CD1c-positive myeloid dendritic cell (primary cell): ENCODE results near the gene ZNF41.
A peak's percentile ranks its signal among the peaks of the same experiment; 100 is the strongest.
"Not testable (repeated sequence)": the region's sequence is repeated elsewhere in the genome, so short reads cannot be mapped to it uniquely, and the experiment has no call there.

Source experiments
- DNase-seq: peaks from one replicate; pipeline ENCODE4 v3.0.0-alpha.2; 2016; ENCODE audit errors: extremely low spot score

Gene ZNF41

DNA sequence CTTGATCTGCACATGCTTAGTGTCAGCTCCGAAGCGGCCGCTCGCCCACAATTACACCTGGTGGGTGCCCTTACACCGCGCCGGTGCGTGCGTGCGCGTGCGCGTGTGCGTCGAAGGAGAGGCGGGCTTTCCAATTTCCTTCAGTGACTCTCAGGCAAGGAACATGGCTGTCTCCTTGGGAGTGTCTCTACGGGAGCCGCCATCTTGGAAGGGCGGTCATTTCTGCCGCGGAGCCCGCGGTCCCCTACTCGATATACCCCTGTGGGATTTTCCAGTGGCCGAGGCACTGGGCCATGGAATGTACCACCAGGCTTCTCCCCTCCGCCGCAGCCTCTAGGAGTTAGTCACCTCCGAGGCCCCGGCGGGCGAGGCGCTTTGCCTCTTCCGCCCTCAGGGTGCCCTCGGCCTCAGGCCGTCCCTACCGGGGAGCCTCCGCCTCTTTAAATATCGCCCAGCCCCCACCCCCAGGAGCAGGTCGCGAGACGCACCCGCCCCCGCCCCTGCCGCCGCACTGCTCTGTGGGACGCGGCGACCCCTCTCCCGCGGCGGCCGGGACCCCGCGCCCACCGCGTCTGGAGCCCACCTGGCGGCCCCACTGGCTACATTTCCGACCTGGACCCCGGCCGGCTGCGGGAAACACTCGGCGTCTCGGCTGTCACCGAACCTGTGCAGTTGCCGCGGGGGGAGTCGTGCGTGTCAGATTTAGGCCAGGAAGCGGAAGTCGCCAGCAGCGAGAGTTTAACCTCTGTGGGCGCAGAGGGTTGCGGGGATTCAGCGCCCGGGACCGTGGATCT lies at the start of gene ZNF41:
Gene ZNF41, minus strand, starts transcription at position 711 of the 794 bp plus-strand sequence. CDS start 15,741 bp downstream, outside the sequence.
- peak; percentile 81 for DNase-seq

DNA sequence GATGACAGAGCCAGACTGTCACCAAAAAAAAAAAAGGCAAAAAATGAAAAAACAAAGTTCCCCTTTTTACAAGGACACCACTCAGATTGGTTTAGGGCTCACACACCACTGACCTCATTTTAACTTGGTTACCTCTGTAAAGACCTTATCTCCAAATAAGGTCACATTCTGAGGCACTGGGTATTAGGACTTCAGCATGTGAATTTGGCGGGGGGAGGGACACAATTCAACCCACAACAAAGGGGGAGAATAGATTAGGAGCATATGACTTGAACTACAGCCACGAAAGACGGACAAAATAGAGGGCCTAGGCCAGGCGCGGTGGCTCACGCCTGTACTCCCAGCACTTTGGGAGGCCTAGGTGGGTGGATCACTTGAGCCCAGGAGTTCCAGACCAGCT lies 47.0 kb upstream of the ZNF41 start:
- peak; percentile 40 for DNase-seq

DNA sequence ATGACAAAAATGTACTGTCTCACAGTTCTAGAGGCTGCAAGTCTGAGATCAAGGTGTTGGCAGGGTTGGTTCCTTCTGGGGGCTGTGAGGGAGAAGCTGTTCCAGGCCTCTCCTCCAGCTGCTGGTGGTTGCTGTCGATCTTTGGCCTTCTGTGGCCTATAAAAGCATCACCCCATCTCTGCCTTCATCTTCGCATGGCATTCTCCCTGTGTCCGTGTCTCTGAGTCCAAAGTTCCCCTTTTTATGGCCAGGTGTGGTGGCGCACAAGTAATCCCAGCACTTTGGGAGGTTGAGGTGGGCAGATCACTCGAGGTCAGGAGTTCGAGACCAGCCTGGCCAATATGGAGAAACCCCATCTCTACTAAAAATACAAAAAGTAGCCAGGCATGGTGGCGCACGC lies 46.5 kb upstream of the ZNF41 start:
- no peak for DNase-seq

DNA sequence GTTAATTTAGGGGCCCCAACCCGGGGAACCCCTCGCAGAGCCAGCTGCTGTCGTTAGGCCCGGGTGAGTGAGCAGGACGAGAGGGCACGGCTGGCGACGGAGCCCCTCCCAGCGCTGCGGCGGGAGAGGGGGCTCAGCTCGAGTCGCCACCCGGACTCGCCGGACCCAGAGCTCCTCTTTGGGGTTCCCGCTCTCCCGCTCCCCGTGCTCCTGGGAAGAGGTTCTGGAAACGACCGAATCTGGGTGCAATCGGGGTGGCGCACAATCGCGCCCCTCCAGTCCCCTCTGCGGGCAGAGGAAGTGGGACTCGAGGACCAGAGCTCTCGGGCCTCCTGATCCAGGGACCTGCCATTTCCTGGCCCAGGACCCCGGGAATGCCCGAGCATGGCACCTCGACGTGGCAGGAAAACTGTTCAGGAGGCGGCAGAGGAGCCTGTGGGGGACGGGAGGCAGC lies 40.7 kb upstream of the ZNF41 start:
- no peak for DNase-seq

DNA sequence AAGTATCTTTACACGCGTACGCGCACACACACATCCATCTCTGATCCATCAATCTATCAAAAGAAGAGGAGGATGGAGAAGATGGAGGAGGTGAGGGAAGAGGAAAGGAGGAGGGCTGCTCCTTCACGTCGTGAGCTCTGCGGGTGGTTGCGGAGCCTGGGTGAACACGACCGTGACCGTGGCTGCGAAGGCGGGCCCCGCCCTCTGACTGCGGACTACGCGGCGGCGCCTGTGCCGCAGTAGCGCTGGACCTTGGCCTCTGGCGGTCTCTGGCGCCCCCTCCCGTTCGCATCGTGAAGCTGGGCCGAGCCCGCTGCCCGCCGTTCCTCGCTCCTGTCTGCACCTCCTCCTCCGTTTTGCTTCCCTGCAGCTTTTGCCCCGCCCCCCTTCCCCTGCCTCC lies 40.3 kb upstream of the ZNF41 start:
- DNase-seq = peak; percentile 84

DNA sequence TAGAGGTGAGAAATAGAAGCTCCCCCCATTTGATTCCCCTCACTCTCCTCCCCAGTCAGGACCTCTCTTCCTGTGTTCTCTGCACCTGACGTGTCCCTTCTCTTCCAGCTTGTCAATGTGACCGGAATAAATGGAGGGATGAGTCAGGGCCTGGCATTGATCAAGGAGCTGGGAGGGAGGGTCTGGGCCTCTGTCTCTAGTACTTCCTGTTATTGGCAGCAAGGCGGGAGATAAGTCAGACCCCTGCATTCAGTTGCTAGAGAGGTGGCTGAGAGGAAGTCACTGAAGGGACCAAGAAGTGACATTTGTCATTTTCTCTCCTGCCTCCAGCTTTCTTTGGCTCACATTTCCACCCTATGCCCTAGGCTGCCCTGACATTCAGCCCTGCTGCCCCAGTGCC lies 35.1 kb upstream of the ZNF41 start:
- DNase-seq = no peak

DNA sequence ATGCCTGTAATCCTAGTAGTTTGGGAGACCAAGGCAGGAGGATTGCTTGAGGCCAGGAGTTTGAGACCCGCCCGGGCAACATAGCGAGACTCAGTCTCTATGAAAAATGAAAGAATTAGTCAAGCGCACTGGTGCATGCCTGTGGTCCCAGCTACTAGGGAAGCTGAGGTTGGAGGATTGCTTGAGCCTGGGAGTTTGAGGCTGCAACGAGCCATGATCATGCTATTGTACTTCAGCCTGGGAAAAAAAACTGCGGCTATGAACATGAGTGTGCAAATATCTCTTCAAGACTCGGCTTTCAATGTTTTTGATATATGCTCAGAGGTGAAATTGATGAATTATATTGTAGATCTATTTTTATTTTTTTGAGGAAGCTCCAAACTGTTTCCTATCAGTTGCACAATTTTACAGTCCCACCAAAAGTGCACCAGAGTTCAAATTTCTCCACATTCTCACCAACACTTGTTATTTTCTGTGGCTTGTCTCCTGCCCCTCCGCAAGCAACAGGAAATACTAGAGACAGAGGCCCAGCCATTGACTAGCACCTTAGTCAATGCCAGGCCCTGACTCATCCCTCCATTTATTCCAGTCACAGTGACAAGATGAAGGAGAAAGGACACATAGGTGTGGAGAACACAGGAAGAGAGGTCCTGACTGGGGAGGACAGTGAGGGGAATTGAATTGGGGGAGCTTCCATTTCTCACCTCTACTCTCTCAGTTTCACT lies 33.1 kb upstream of the ZNF41 start:
- no peak for DNase-seq

DNA sequence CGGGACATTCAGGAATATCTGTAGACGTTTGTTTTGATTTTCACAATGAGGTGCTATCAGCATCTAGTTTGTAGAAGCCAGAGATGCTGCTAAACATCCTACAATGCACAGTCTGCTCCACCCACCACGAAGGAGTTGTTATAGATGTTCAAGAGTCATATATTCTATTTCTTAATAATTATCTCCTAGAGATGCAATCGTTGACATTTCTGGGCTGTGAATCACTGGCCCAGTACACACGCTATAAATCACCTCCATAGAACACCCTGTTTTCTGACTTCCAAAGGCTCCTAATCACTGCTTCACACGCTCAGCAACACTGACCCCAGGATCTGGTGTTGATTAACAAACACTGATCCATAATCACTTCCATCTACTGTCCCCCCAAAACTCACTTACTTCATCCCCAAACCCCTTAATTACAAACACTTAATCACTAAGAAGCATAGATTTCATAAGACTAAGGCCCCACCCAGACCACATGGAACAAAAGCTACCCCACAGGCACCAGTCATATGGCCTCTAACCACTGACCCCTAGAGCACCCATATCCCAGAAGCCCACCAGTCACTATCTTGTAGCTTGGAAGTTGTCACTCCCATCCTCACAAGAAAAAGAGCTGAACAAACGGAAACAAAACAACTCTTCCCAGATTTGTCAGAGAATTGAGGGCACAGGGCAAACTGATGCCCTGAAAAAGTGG lies 31.7 kb upstream of the ZNF41 start:
- DNase-seq = no peak

DNA sequence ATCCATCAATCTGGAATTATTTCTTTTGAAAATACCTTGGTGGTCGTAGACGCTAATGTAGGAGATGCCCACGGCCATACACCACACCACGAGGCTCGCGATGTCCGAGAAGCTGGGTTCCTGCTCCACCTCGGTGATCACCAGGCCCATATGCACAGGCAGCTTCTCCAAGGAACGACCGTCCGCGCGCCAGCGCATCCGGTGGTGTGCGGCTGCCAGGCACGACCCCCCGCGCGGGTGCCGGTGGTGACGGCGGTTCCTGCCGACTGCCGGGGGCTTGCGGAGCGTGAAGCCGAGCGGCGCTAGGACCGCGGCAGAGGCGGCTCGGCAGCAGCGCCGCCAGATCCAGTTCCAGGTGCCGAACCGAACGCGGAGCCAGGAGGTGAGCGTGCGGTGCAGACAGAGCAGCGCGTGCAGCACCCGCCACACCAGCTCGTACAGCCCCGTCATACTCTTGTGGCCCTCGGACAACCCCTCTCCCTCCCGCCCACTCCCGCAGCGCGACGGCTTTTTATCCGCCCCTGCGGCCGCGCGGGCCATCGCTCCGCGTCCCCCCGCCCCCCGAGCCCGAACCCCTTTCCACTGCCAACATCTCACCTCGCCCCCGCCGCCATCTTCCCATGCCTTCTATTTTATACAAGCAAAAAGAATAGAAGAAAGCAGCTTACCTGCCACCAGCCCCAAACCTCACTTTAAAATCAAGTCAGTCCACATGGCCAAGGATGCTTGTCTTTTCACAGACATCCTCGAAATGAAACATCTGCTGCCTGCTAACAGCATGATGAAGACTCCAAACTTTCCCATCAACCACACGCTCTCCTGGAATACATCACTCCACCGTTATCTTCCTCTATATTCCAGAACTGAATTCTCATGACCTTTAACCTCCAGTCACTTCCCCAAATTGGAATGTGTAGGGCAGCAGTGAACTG lies 30.3 kb upstream of the ZNF41 start:
- DNase-seq = peak; percentile 60

DNA sequence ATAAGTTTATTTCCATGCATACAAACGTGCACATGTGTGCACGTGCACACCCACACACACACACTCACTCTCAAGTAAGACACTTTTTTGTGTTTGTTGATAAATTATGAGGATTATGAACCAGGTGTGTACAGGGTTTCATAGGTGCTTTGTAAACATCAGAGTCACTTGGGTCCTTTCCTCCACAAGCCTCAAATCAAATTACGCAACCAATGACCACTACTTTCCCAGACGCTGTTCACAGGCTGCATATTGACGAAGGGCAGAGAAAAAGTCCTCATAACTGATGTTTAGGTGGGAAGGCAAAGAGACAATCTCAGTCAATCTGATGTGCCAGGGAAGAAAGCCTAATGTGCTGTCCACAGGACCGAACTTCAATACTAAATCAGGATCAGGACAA lies 29.4 kb upstream of the ZNF41 start:
- DNase-seq = peak; percentile 5

DNA sequence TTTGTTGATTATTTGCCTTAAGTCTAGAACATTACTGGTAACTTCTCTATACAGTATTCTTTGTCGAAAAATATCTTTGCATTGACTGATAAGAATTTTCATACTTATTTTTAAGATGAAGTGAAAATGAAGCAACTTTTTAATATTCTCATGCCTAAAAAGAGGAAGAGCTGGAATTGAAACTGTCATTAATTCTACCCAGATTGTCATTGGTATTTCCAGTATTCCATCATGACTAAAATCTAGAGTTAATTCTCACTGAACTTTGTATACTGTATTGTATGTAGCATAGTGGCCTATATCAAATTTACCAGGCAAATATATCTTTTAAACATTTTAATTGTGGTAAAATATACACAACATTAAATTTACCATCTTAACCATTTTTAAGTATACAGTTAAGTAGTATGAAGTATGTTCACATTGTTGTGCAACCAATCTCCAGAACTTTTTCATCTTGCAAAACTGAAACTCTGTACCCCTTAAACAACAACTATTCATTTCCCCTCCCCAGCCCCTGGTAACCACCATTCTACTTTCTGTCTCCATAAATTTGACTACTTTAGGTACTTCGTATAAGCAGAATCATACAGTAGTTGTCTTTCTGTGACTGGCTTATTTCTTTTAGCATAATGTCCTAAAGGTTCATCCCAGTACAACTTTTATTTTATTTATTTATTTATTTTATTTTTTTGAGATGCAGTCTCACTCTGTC lies 24.3 kb upstream of the ZNF41 start:
- peak; percentile 36 for DNase-seq

DNA sequence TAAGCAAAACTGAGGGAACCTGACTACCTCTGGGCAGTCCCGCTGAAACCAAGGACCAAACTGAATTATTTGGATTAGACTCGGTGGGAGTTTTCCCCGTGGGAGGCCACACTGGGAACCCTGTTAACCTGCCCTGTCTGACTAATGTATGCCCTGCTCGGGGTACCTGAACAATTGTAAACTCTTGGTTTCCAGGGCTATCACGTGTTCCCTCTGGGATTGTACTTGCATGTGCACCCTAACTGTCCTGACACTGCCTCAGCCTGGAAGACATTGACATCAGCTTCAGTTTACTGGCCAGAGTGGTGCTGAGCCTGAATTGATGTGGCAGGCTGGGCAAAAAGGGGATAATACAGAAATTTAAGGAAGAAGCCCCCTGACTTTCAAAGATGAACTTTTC lies 20.1 kb upstream of the ZNF41 start:
- DNase-seq = no peak

DNA sequence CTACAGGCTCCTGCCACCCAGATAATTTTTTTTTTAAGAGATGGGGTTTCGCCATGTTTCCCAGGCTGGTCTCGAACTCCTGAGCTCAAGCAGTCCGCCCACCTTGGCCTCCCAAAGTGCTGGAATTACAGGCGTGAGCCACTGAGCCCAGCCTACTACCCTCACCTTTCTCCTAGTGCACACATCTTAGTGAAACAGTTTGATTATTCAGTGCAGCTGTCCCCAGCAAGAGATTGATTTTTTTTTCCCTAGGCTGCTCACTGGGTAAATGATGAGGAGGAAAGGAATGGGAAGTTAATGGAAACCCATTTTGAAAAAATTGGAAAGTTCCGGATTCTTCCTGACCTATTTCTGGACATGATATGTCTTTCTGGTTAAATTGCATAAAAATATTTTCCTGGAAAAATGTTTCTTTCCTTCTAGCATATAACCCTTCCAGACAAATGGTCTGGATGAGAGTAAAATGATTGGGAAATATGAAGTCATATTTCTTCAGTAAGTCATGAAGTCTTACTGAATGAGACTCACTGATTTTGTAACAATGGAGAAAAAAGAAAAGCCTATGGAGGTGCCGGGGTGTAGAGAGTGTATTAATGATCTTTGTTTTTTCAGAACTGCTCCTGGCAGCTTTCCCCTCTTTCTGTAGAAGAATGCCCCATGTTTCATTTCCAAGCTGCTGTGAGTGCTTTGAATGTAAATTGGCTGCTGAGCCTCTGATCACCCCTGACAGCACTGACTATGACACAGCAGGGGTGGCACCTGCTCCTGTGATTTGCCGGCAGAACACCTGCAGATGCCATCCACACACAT lies 19.5 kb upstream of the ZNF41 start:
- DNase-seq = no peak

DNA sequence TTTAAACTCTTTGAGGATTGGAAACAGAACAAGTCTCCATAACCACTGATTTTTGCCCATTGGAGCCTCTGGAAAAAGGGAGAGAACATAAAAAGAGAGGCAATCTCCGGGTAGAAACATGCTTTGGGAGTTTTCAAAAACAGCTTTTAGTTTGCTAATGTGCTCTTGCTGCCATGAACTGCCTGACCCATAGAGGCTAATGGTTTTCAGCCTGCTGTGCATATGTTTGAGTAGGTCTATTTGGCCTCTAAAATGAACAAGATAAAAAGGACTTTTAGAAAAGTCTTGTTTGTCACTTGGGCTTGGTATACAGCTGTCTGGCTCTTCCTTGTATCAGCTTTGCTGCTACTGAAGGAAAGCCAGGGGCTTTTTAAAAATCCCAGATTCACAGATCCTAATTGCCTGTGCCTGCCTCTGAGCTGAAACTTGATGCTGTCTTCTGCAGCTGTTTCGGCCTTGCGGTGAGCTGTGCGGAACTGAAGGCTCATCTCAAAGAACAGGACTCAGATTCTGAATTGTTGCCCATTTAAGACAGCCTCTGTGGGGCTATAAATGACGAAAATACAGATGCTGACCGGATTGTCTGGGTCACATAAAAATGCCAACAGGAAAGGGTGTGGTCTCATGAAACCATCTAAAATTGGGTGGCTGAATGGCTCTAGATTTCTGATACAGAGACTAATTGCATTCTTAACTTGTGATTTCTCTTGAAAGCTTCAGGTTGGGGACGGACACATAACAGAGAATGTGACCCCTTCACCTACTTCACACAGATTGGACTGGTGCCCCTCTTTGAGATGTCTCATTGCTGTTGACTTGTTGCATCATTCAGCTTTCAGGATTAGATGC lies 18.4 kb upstream of the ZNF41 start:
- no peak for DNase-seq

DNA sequence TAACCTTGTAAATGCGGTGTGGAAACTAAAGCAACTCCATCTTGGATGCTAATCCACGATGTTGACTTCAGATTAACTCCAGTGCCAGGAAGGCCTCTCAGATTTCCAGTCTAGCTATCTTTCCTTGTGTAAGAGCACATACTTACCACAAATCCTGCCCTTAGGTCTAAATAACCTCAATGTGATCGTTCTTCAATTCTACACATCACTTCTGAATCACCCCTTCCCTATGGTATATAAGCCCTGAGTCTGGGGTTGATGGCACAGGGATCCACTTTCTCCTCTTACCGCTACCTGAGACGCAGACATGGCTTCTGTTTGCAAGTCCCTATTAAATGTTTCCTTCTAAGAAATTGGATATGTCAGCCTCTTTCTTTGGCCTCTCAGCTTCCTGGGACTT lies 17.5 kb upstream of the ZNF41 start:
- DNase-seq = no peak

DNA sequence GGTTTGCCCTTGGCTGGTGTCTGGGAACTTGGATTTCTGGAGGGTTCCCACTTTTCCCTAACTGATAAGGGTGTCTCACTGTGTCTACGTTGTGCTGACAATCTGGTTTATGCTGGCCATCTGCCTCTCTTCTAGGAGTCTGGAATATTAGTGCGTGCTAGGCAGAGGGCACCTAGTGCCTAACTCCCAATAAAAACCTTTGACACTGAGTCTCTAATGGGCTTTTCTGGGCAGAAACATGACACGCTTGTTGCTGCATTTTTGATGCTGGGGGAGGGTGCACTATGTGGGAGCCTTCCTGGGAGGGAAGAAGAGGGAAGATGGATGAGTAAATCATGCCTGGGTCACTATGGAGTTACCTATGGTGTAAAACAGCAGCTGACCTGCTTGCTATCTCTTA lies 16.3 kb upstream of the ZNF41 start:
- DNase-seq = no peak

DNA sequence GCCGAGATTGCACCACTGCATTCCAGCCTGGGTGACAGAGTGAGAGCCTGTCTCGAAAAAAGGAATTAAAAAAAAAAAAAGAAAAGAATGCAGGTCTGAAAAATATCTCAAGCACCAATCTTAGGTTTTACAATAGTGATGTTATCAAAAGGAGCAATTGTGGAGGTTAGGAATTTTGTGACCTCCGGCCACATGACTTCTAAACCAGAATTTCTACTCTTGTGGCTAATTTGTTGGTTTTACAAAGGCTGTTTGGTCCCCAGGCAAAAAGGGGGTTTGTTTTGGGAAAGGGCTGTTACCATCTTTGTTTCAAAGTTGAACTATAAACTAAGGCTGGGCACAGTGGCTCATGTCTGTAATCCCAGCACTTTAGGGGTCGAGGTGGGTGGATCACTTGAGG lies 15.4 kb upstream of the ZNF41 start:
- DNase-seq = no peak

DNA sequence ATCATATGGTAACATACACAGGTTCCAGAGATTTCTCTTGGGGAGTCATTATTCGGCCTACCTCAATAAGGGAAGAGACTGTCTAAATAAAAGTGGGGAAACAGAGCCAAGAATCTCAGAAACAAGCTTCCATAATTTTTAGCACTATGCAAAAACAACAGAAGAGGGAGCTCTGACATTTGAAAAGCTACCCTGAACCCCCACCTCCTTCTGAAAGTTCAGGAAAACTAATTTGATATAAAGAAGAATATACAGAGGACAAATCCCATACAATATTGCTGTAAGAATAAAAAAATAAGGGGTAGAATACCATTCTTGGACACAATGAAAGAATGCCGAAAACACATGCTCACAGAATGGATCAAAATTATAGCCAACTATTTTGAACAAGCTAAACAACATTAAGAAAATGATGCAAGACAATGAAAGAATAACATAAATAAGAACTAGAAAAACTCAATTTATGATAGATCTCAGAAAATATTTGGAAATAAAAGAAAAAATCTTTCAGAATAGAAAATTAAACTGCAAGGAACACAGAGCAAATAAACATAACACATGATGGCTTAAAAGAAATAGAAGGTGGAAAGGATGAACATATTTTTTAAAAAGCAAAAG lies 14.4 kb upstream of the ZNF41 start:
- peak; percentile 12 for DNase-seq

DNA sequence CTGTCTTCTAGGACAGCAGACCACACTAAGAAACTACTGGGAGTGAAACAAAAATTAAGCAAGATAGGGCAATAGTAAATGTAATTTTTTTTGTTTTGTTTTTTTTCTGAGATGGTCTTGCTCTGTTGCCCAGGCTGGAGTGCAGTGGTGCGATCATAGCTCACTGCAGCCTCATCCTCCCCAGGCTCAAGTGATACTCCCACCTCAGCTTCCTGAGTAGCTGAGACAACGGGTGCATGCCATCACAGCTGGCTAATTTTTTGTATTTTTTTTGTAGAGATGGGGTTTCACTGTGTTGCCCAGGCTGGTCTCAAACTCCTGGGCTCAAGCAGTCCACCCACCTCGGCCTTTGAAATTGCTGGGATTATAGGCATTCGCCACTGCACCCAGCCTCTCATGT lies 9.1 kb upstream of the ZNF41 start:
- not testable (repeated sequence) for DNase-seq
